Ramos (cell line): ENCODE data around the gene C5orf63.
"Not testable (repeated sequence)": the region's sequence is repeated elsewhere in the genome, so short reads cannot be mapped to it uniquely, and the experiment has no call there.

Source experiments
- in situ Hi-C: fragments of 300-500 bp; cut with MboI; formaldehyde crosslinking; loops from one replicate; pipeline ENCODE4 v1.14.3; 2022; ENCODE audit warnings: low sequenced_read_pairs; ENCODE audit not compliant: unreplicated experiment

C5orf63 gene

GRCh38 chr5:127076315-127077129 is 3.2 kb upstream of the C5orf63 start:
- in situ Hi-C loops: no loop called here

GRCh38 chr5:127074466-127074865 is 1.2 kb upstream of the C5orf63 start:
- in situ Hi-C loops: no loop called here

GRCh38 chr5:127070243-127070642 is 3.1 kb downstream of the C5orf63 start:
- in situ Hi-C loops: no loop called here

- in situ Hi-C loops: no loop called here
Measured at GRCh38 chr5:127068493-127069214, 4.6 kb downstream of the C5orf63 start.

- in situ Hi-C loops: no loop called here
Measured at GRCh38 chr5:127066721-127067120, 6.6 kb downstream of the C5orf63 start.

GRCh38 chr5:127064253-127064840 is 9.0 kb downstream of the C5orf63 start:
- in situ Hi-C loops: no loop called here

GRCh38 chr5:127063257-127063913 is 9.9 kb downstream of the C5orf63 start:
- in situ Hi-C loops: no loop called here

GRCh38 chr5:127061956-127062355 is 11.3 kb downstream of the C5orf63 start:
- in situ Hi-C loops: no loop called here

- in situ Hi-C loops: no loop called here
Measured at GRCh38 chr5:127061537-127061936, 11.8 kb downstream of the C5orf63 start.

- in situ Hi-C loops: no loop called here
Measured at GRCh38 chr5:127060470-127060985, 12.8 kb downstream of the C5orf63 start.

GRCh38 chr5:127056896-127057295 is 16.4 kb downstream of the C5orf63 start:
- in situ Hi-C loops: no loop called here

GRCh38 chr5:127055880-127056653 is 17.2 kb downstream of the C5orf63 start:
- in situ Hi-C loops: no loop called here

GRCh38 chr5:127053551-127053950 is 19.8 kb downstream of the C5orf63 start:
- in situ Hi-C loops: not testable (repeated sequence)

- in situ Hi-C loops: no loop called here
Measured at GRCh38 chr5:127053049-127053448, 20.3 kb downstream of the C5orf63 start.

GRCh38 chr5:127051591-127051990 is 21.7 kb downstream of the C5orf63 start:
- in situ Hi-C loops: no loop called here

GRCh38 chr5:127046343-127047072 is 26.8 kb downstream of the C5orf63 start:
- in situ Hi-C loops: no loop called here

GRCh38 chr5:127042593-127042992 is 30.7 kb downstream of the C5orf63 start:
- in situ Hi-C loops: no loop called here

- in situ Hi-C loops: no loop called here
Measured at GRCh38 chr5:127041571-127041970, 31.7 kb downstream of the C5orf63 start.
